ENCODE results near the gene ZNF385A.

ZNF385A gene

DNA sequence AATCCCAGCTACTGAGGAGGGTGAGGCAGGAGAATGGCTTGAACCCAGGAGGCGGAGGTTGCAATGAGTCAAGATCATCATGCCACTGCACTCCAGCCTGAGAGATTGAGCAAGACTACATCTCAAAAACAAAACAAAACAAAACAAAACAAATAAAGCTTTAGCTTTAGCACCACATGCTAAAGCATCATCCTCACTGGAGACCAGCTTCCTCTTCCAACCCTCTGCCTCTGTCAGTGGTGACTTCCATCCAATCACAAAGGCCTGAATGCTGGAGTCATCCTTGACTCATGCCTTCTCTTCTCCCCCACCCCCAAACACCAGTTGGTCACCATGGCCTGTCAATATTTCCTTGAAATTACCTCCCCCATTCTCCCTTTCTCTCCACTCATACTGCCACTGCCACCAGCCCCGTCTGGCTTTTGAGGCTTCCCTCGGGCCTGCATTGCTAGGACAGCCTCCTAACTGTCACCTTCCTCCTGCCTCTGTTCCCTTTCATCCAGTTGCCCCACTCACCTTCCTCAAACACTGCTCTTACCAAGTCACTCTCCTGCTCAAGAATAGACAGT, 1.4 kb downstream of the ZNF385A start:
- Histone ChIP-seq H3K4me3 (ENCODE audit: insufficient read depth, low read depth, low read length) (no peak overlapping the region), H3K27ac (ENCODE audit: insufficient read depth, low read depth, low read length, poor library complexity, severe bottlenecking) (no peak overlapping the region), H3K4me1 (ENCODE audit: control insufficient read depth, insufficient read depth, low read length) (peaks cover 50% of the 10 kb centered on the region), H3K36me3 (ENCODE audit: control insufficient read depth, insufficient read depth, low read length) (peaks cover 3% of the 10 kb centered on the region), H3K9me3 (ENCODE audit: control insufficient read depth, low read length) (no peaks in the 10 kb centered on the region), H3K27me3 (ENCODE audit: control insufficient read depth, insufficient read depth, low read length, poor library complexity, severe bottlenecking) (no peaks in the 10 kb centered on the region)
- WGBS, 2 experiments, result 90 to 95% methylated on average over 3 of the region's 3 CpGs

DNA sequence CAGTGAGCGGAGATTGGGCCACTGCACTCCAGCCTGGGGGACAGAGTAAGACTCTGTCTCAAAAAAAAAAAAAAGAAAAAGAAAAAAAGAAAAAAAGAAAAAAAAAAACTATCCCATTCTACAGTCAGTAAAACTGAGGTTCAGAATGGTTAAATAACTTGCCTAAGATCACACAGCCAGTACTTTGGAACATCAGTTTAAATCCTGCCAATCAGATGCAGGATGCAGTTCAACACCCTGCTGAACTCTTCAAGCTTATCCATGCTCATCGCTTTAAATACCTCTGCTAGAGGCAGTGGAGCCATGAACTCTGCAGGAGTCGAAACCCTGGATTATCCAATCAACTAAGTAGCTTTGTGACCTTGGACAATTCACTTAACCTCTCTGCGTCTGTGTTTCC, 3.4 kb downstream of the ZNF385A start:
- H3K36me3 ChIP-seq (ENCODE audit: control insufficient read depth, insufficient read depth, low read length), result peaks cover 3% of the 10 kb centered on the region
- H3K4me1 ChIP-seq (ENCODE audit: control insufficient read depth, insufficient read depth, low read length), result peaks cover 42% of the 10 kb centered on the region
- 89 to 96% methylated on average over 4 of the region's 4 CpGs for WGBS, 2 experiments

DNA sequence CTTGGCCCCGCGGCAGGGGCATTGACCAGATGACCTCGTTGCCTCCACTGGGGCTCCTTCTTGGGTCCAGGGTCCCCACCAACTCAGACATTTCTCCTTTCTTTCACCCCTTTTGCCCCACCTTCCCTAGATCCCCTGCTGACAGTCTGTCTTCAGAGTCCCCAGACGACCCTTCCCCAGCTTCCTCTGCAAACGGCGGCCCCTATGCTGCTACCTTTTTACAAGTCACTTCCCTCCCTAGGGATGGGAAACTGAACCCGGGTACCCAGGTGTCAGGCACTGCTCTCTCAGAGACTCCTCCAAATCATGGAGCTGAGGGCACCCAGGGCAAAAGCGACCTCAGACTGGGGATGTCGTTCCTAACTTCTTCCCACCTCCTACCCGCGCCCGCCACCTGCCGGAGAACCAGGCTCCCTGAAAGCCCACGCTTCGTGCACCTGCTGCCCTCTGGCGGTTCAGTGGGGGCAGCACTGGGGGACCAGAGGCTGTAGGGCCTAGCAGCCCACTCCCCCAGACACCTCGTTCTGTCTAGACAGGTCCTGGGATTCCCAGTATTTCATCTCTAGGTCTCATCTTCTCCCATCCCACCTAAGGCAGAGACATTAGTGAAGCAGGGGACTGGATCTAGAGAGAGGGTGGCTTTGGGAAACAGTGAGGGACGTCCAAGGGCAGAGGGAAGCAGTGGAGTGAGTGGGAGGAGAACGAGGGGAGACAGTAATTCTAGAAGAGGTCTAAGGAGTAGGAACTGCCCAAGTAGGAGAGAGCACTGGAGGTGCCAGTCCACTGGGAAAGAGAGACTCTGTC, 4.9 kb downstream of the ZNF385A start:
- Histone ChIP-seq H3K9me3 (ENCODE audit: control insufficient read depth, low read length) (no peaks in the 10 kb centered on the region), H3K4me1 (ENCODE audit: control insufficient read depth, insufficient read depth, low read length) (peaks cover 37% of the 10 kb centered on the region), H3K27ac (ENCODE audit: insufficient read depth, low read depth, low read length, poor library complexity, severe bottlenecking) (peak overlapping the region; percentile 12), H3K4me3 (ENCODE audit: insufficient read depth, low read depth, low read length) (peak overlapping the region; percentile 23), H3K36me3 (ENCODE audit: control insufficient read depth, insufficient read depth, low read length) (peaks cover 3% of the 10 kb centered on the region), H3K27me3 (ENCODE audit: control insufficient read depth, insufficient read depth, low read length, poor library complexity, severe bottlenecking) (no peaks in the 10 kb centered on the region)
- 12% methylated on average over 19 of the region's 19 CpGs for WGBS, 2 experiments

More for the DNA sequence above, 3.4 kb downstream of the ZNF385A start:
- Histone ChIP-seq H3K27me3 (ENCODE audit: control insufficient read depth, insufficient read depth, low read length, poor library complexity, severe bottlenecking) (no peaks in the 10 kb centered on the region), H3K9me3 (ENCODE audit: control insufficient read depth, low read length) (no peaks in the 10 kb centered on the region), H3K4me3 (ENCODE audit: insufficient read depth, low read depth, low read length) (no peak overlapping the region), H3K27ac (ENCODE audit: insufficient read depth, low read depth, low read length, poor library complexity, severe bottlenecking) (no peak overlapping the region)

DNA sequence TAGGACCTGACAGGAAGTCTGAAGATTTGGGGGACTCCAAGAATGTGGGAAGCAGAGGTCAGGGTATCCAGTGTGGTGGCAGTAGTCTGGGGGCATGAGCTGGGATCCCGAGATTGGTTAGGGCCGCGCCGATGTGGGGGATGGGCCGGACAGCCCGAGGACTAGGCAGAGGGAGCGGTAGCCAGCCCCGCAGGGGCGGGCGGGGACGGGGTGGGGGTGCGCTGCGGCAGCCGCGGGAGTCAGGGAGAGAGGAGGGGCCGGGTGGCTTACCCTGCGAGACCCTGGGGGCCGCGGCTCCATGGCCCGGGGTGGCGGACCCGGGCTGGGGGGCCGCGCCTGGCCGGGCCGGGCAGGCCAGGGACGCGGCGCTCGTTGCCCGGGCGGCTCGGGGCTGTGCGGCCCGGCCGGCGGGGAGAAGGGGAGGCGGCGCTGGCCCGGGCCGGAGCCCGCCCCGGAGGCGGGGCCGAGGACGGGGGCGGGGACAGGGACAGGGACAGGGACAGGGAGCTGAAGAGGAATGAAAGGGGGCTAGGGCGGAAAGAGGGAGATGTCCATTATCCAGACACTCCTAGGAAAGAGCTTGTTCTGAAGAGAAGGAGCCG, 5.6 kb downstream of the ZNF385A start:
- 1% methylated on average over 48 to 49 of the region's 49 CpGs for WGBS, 2 experiments
- Histone ChIP-seq H3K4me3 (ENCODE audit: insufficient read depth, low read depth, low read length) (peak overlapping the region; percentile 43), H3K36me3 (ENCODE audit: control insufficient read depth, insufficient read depth, low read length) (peaks cover 7% of the 10 kb centered on the region), H3K9me3 (ENCODE audit: control insufficient read depth, low read length) (no peaks in the 10 kb centered on the region), H3K27ac (ENCODE audit: insufficient read depth, low read depth, low read length, poor library complexity, severe bottlenecking) (peak overlapping the region; percentile 12), H3K4me1 (ENCODE audit: control insufficient read depth, insufficient read depth, low read length) (peaks cover 30% of the 10 kb centered on the region), H3K27me3 (ENCODE audit: control insufficient read depth, insufficient read depth, low read length, poor library complexity, severe bottlenecking) (no peaks in the 10 kb centered on the region)

DNA sequence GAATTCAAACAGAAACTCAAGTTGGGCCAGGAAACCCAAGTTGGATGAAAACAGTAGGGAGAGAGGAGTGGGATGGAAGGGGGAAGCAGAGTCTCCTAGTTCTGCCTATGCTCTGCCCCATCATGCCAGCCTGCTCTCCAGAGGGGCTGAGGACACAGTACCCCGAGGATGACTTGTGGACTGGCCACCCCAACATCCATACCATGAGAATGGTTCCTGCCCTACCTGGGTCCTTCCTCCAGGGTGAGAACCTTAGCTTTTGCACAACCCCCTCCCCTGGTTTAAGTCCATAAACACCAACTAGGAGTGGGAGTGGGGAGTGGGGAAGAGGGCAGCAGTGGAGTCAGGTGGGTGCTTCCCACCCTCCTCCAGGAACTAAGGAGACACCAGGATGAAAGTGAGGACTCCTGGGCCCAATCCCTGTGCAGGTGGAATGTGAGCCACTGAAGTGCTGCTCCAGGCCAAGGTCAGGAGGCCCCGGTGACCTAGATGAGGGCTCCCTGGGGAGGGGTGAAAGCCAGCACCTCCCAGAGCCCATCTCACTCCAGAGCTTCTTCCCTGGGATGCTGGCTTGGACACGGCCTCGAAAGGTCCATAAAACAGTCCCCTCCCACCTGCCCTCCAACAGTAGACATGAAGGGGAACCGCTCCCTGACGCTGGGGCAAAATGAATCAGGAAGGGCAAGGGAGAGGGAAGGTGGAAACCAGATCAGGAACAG, 6.6 kb downstream of the ZNF385A start:
- peak overlapping the region; percentile 43 for H3K4me3 ChIP-seq (ENCODE audit: insufficient read depth, low read depth, low read length)
- WGBS, 2 experiments, result 96 to 98% methylated on average over 6 of the region's 6 CpGs
- H3K4me1 ChIP-seq (ENCODE audit: control insufficient read depth, insufficient read depth, low read length), result peaks cover 28% of the 10 kb centered on the region
- no peaks in the 10 kb centered on the region for H3K9me3 ChIP-seq (ENCODE audit: control insufficient read depth, low read length)
- H3K27me3 ChIP-seq (ENCODE audit: control insufficient read depth, insufficient read depth, low read length, poor library complexity, severe bottlenecking), result no peaks in the 10 kb centered on the region
- no peak overlapping the region for H3K27ac ChIP-seq (ENCODE audit: insufficient read depth, low read depth, low read length, poor library complexity, severe bottlenecking)
- H3K36me3 ChIP-seq (ENCODE audit: control insufficient read depth, insufficient read depth, low read length), result peaks cover 10% of the 10 kb centered on the region

DNA sequence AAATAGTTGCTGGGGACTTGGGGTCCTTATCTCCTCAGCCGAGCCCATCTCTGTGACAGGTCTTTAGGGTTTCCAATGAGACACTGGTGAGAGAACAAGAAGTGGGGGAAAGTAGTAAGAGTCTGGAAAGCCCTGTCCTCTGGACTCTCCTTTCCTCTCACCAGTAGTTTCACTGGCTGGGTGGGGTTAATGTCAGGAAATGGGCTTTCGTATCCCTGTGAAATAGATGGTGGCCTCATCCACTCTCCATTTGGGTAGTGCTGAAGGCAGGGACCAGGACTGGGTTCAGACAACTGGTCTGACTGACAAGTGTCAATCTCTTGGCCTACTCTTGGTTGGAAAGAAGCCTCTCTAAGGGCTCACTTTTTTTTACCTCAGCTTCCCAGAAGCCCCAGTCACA, 7.5 kb downstream of the ZNF385A start:
- Histone ChIP-seq H3K4me1 (ENCODE audit: control insufficient read depth, insufficient read depth, low read length) (peaks cover 28% of the 10 kb centered on the region), H3K36me3 (ENCODE audit: control insufficient read depth, insufficient read depth, low read length) (peaks cover 14% of the 10 kb centered on the region), H3K27ac (ENCODE audit: insufficient read depth, low read depth, low read length, poor library complexity, severe bottlenecking) (no peak overlapping the region), H3K4me3 (ENCODE audit: insufficient read depth, low read depth, low read length) (no peak overlapping the region), H3K9me3 (ENCODE audit: control insufficient read depth, low read length) (no peaks in the 10 kb centered on the region), H3K27me3 (ENCODE audit: control insufficient read depth, insufficient read depth, low read length, poor library complexity, severe bottlenecking) (no peaks in the 10 kb centered on the region)
- 95 to 97% methylated on average over 2 of the region's 2 CpGs for WGBS, 2 experiments

DNA sequence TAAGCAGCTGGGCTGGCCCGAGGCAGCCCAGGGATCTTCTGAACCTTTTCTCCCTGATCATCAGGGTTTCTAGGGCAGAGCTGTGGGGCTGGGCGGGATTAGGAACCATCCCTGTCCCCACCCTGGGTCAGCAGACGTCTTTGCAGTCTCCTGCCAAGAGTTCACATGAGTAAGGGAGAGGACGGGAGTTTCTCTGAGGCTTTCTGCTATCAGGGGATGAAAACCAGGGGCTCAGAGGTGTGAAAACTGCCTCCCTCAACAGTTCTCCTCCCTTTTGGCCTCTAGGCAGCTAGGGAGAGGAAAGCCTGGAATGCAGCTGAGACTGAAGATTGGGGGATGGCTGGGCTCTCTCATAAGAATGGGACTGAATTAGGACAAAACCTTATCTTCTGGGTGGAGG, 7.9 kb downstream of the ZNF385A start:
- Histone ChIP-seq H3K27me3 (ENCODE audit: control insufficient read depth, insufficient read depth, low read length, poor library complexity, severe bottlenecking) (no peaks in the 10 kb centered on the region), H3K4me3 (ENCODE audit: insufficient read depth, low read depth, low read length) (no peak overlapping the region), H3K4me1 (ENCODE audit: control insufficient read depth, insufficient read depth, low read length) (peaks cover 28% of the 10 kb centered on the region), H3K9me3 (ENCODE audit: control insufficient read depth, low read length) (no peaks in the 10 kb centered on the region), H3K27ac (ENCODE audit: insufficient read depth, low read depth, low read length, poor library complexity, severe bottlenecking) (no peak overlapping the region), H3K36me3 (ENCODE audit: control insufficient read depth, insufficient read depth, low read length) (peaks cover 18% of the 10 kb centered on the region)
- WGBS, 2 experiments, result 83 to 94% methylated on average over 4 of the region's 4 CpGs

DNA sequence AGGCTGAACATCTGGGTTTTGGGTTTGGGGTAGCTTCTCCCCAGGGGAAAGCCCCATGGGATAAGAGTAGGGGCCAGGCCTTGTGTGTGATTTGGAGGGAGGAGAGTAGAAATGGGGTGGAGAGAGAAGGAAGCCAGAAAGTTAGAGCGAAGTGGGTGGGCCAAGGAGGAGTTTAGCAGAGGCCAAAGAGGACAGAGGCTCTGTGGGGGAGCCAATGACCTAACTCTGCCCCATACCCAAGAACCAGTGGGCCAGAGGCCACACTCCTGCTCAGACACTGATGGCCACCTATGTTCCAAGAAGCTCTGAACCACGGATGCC, 9.3 kb downstream of the ZNF385A start:
- no peaks in the 10 kb centered on the region for H3K9me3 ChIP-seq (ENCODE audit: control insufficient read depth, low read length)
- peaks cover 16% of the 10 kb centered on the region for H3K36me3 ChIP-seq (ENCODE audit: control insufficient read depth, insufficient read depth, low read length)
- peaks cover 35% of the 10 kb centered on the region for H3K4me1 ChIP-seq (ENCODE audit: control insufficient read depth, insufficient read depth, low read length)
- no peak overlapping the region for H3K27ac ChIP-seq (ENCODE audit: insufficient read depth, low read depth, low read length, poor library complexity, severe bottlenecking)
- WGBS, 2 experiments, result 86 to 93% methylated on average over 2 of the region's 2 CpGs
- no peak overlapping the region for H3K4me3 ChIP-seq (ENCODE audit: insufficient read depth, low read depth, low read length)
- no peaks in the 10 kb centered on the region for H3K27me3 ChIP-seq (ENCODE audit: control insufficient read depth, insufficient read depth, low read length, poor library complexity, severe bottlenecking)

DNA sequence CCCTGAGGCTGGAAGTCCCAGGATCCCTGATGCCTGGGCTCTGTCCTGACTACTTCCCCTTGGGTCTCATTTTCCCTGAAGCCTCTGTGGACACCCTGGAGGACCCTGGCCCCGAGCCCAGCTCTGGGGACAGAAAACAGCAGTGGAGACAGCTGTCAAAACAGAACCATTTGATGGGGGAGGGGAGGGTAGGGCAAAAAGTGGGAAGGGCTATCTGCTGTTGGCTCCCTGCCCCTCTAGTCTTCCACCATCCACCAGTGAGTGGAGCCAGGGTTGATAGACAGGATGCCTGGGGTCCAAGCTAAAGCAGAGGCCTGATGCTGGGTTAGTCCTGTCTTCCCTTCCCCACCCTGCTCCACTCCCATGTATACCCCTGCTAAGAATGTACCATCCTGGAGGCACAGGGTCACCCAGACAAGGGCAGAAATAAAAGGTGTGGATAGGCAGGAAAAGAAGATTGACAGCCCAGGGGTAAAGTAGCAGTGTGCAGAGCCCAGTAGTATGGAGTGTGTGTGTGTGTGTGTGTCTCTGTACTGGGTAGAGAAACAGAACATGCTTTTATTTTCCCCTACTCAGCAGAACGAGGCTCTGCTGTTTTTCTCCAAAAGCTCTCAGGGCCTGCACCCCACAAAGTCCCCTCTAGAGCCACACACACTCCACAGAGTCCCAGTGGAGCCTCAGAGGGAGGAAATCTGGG, 9.8 kb downstream of the ZNF385A start:
- no peak overlapping the region for H3K27ac ChIP-seq (ENCODE audit: insufficient read depth, low read depth, low read length, poor library complexity, severe bottlenecking)
- no peaks in the 10 kb centered on the region for H3K9me3 ChIP-seq (ENCODE audit: control insufficient read depth, low read length)
- H3K27me3 ChIP-seq (ENCODE audit: control insufficient read depth, insufficient read depth, low read length, poor library complexity, severe bottlenecking), result peaks cover 4% of the 10 kb centered on the region
- H3K4me1 ChIP-seq (ENCODE audit: control insufficient read depth, insufficient read depth, low read length), result peaks cover 40% of the 10 kb centered on the region
- 83 to 92% methylated on average over 2 of the region's 2 CpGs for WGBS, 2 experiments
- no peak overlapping the region for H3K4me3 ChIP-seq (ENCODE audit: insufficient read depth, low read depth, low read length)
- peaks cover 16% of the 10 kb centered on the region for H3K36me3 ChIP-seq (ENCODE audit: control insufficient read depth, insufficient read depth, low read length)

All from ectodermal cell (in vitro differentiated cells).